Epithelial cell of esophagus (primary cell): ENCODE results near the gene CLCN4.

Experiments used
- DNase-seq: peaks from one replicate; pipeline ENCODE4 v3.0.0; 2010; ENCODE audit warnings: low read depth
- H3K4me3 ChIP-seq: 2 replicates; pipeline ENCODE4 v1.5.1; 2011; ENCODE audit warnings: mild to moderate bottlenecking, low read length, control low read depth
- CTCF ChIP-seq: IDR thresholded peaks from 2 replicates; pipeline ENCODE4 v1.5.1; 2011; ENCODE audit warnings: low read depth, mild to moderate bottlenecking, low read length, control low read depth, inconsistent platforms; ENCODE audit not compliant: insufficient read depth; ENCODE audit errors: missing control alignments

Gene CLCN4

GRCh38 chrX:10119399-10119990, 37.3 kb upstream of the CLCN4 start:
- H3K4me3 ChIP-seq, result no peak overlapping the region
- peak; percentile 96 for TF ChIP-seq CTCF
- DNase-seq, result peak; percentile 74

DNA sequence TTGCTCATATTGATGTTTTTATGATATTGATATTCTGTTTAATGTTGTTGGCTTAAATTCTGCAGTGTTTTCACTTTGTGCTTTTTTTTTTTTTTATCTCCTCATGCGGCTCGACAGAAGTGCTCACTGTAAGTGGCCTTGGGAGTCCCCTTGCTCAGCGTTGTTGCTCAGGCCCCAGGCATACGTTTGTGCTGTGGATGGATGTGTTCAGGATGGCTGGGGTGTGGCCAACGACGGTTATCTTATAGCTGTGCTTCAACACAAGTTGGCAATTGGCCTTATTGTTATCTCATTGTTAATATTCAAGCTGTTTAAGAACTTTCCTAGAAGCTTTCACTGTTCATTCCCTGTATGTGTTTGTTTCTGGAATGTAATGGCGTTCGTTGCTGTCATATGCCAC, 36.4 kb upstream of the CLCN4 start:
- no peak overlapping the region for H3K4me3 ChIP-seq
- no peak for DNase-seq
- no peak for TF ChIP-seq CTCF

DNA sequence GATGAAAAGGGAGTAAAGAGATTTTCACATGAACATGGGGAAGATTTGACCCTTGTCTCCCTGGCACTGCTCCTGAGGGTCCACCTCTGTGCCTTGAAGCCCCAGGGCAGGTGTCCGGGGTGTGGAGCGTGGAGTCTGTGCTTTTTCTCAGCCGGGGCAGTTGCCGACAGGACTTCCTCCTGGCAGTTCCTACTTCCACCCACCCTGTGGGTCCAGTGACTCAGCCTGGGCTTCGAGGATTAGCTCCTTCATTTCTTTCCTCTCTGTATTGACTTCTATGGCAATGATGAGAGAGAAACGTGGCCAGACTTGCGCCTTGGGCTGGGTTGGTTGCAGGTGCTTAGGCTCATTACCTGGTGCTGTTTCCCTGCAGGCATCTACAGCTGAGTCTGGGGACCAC, 35.9 kb upstream of the CLCN4 start:
- DNase-seq, result no peak
- no peak overlapping the region for H3K4me3 ChIP-seq
- no peak for TF ChIP-seq CTCF

DNA sequence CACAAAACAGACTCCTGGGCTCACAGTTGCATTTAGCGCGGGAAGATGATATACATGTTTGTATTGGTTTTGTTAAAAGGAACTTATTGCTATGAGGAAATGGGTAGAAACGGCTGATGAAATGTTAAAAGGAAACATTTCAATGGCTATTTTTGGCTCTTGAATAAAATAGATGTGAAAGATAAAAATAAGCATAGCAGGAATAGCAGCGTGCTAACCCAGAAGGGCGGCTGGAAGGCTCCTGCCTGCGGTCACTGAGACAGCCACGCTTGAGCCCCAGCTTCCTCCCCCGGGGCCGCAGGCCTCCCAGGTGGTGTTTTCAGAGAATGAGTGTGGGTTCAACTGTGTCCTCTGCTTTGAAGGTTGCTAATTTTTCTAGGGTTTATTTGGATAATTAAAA, 35.0 kb upstream of the CLCN4 start:
- no peak for TF ChIP-seq CTCF
- no peak overlapping the region for H3K4me3 ChIP-seq
- no peak for DNase-seq

DNA sequence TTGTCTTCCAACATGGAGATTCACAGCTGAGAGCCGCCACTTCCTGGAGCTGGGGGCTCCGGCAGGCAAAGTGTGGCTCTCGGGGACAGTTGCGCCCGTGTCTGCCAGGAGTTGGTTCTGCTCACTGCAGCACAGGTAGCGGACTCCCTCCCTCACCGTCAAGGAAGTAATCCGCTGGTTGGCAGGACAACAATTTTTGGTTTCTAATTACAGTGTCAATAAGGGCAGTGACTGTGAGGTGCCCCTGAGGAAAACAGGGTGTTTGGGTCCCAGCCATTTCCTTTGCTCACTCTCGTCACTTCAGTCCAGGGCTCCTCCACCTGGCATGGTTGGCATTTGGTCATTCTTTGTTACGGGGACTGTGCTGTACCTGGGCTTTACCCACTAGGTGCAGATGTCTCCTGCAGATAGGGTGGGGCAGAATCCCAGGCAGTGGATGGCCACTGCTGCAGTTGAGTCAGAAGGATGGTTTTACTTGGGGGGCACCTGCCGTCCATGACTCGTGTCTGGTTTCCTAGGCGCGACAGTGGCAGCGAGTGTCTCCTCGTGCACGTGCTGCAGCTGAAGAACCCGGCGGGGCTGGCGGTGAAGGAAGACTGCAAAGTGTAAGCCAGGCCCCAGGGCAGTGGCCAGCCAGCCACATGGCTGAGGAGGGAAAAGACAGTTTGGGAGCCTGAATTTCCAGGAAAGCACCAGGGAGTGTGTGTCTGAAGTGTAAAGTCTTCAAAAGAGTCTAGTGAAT, 32.1 kb upstream of the CLCN4 start:
- no peak for TF ChIP-seq CTCF
- H3K4me3 ChIP-seq, result no peak overlapping the region
- no peak for DNase-seq

GRCh38 chrX:10125248-10125615, 31.5 kb upstream of the CLCN4 start:
- no peak for DNase-seq
- H3K4me3 ChIP-seq, result no peak overlapping the region
- no peak for TF ChIP-seq CTCF

GRCh38 chrX:10126044-10126443, 30.7 kb upstream of the CLCN4 start:
- no peak for TF ChIP-seq CTCF
- no peak overlapping the region for H3K4me3 ChIP-seq
- DNase-seq, result no peak
